ENCODE data around the gene UBE2D1.
A peak's percentile ranks its signal among the peaks of the same experiment; 100 is the strongest.

Gene UBE2D1

DNA sequence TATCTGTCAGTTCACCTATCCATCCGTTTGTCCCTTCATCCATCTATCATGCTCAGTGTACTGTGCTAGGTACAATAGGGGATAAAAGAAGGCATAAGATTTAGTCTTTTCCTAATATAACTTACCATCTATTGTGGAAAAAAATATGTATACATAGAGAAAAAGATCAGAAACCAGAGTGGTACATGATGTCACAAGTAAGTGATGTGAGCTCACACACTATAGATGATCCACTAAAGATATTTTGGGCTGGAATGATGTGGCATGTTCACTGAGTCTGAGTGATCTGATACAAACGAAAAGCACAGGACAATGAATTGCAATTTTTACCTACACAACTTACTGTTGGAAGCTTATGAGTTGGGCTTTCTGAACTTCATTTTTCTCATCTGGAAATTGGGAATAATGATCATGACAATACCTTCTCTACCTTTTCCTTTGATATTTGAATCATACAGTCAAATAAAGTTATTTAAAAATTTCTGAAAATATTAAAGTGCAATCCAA is 47.7 kb downstream of the UBE2D1 start:
- H3K9me3 Mint-ChIP-seq = no peaks in the 10 kb centered on the region
- H3K27ac Mint-ChIP-seq = no peak overlapping the region
- no peaks in the 10 kb centered on the region for H3K27me3 Mint-ChIP-seq
- DNase-seq = no peak
- H3K4me1 Mint-ChIP-seq = peaks cover 34% of the 10 kb centered on the region
- peaks cover 16% of the 10 kb centered on the region for H3K36me3 Mint-ChIP-seq (ENCODE audit: low read depth)
- H3K4me3 Mint-ChIP-seq = no peak overlapping the region
- no peak for ATAC-seq

DNA sequence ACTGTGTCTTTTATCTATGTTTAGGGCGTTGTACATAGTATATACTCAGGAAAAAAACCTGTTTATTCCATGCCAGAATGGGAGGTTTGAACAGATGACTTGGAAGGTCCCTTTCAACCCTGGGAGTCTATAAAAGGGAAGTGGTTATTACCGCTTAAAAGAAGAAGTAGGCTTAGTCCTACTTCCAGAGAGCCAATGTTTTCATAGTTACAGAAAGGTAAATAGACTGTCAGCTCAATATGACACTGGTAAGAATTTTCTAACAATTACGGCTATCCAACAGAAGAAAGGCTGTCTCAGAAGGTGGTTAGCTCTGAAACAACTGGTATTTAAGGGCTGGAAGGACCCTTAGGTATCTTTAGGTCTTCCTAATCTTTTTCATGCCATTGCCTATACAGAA is 49.3 kb downstream of the UBE2D1 start:
- no peak for DNase-seq
- H3K36me3 Mint-ChIP-seq (ENCODE audit: low read depth) = peaks cover 30% of the 10 kb centered on the region
- H3K9me3 Mint-ChIP-seq = no peaks in the 10 kb centered on the region
- no peaks in the 10 kb centered on the region for H3K27me3 Mint-ChIP-seq
- H3K27ac Mint-ChIP-seq = peak overlapping the region; percentile 22
- ATAC-seq = no peak
- H3K4me1 Mint-ChIP-seq = peaks cover 46% of the 10 kb centered on the region
- peak overlapping the region; percentile 100 for H3K4me3 Mint-ChIP-seq

DNA sequence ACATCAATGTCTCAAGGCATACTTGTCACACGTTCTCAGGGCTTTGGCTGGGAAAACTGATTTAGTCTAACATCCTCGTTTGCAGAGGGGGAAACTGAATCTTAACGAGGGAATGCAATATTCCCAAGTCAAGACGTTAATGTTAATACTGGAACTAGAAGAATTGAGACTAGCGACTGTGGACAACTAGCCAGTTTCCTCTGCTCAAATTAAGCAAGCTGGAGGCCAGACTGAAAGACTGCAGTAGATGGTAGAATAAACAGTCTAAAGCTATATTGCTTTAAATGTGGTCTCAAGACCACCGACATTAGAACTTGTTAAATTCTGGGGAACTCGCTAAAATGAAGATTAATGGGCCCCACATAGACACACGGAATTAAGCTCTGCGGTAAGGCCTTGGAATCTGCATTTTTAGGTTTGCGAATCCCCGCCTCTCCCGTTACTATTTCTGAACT is 49.8 kb downstream of the UBE2D1 start:
- Mint-ChIP-seq H3K27ac (peak overlapping the region; percentile 98), H3K27me3 (no peaks in the 10 kb centered on the region), H3K9me3 (no peaks in the 10 kb centered on the region), H3K36me3 (ENCODE audit: low read depth) (peaks cover 34% of the 10 kb centered on the region), H3K4me1 (peaks cover 51% of the 10 kb centered on the region), H3K4me3 (peak overlapping the region; percentile 100)
- ATAC-seq = no peak
- DNase-seq = no peak

DNA sequence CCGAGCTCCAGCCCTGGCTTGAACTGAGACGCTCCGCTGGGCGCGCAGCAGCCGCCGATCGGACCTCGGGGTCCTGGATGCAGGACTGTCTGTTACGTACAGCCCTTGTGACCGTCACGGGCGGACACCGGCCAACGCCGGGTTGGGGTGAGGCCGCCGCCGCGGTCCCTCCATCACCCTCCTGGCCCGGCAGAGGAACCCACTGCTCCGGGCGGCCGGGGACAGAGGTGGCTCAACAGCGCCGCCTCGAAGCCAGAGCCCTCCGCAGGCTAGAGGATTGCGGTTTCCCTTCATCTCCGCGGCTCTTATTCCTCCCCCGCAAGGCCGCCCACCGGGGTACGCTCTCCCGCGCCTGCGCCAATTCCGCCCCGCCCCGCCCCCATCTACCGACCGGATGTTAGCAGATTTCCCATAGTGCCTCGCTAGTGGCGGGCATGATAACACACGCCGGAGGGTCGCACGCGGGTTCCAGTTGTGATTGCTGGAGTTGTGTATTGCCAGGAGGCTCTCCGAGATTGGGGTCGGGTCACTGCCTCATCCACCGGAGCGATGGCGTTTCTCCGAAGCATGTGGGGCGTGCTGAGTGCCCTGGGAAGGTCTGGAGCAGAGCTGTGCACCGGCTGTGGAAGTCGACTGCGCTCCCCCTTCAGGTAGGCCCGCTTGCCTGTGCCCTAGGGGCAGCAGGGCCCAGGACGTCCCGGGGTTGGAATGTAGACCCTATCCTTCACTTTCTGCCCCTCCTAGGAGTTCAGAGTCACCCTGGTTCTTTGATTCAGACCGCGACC is 50.4 kb downstream of the UBE2D1 start, which contains the start of gene TFAM:
TFAM (plus strand) TSS at position 412 of the 785 bp plus-strand sequence; CDS start at position 550, 138 bp downstream.
- no peaks in the 10 kb centered on the region for H3K27me3 Mint-ChIP-seq

DNA sequence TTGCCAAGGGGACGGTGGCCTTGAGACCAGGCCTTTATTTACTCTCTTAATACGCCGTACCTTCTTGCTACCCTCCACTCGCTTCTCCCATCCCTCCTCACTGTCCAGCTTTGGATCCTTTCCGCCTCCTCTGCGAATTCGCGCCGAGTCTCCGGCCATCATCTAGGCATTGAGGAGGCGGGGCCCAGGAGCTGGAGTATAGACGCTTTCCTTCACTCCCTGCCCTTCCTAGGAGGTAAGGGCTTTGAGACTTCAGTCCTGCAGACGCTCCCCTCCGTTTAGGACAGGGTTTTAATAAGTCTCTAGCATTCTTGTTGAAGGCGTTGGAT is 50.9 kb downstream of the UBE2D1 start:
- peak; percentile 30 for DNase-seq
- H3K4me1 Mint-ChIP-seq = peaks cover 57% of the 10 kb centered on the region

More for the DNA sequence above, 50.4 kb downstream of the UBE2D1 start, which contains the start of gene TFAM:
- Mint-ChIP-seq H3K9me3 (no peaks in the 10 kb centered on the region), H3K27ac (peak within 1 kb of the TSS; percentile 98), H3K4me1 (peaks cover 56% of the 10 kb centered on the region), H3K4me3 (peak within 1 kb of the TSS; percentile 100), H3K36me3 (ENCODE audit: low read depth) (peaks cover 40% of the 10 kb centered on the region)
- peak; percentile 88 for ATAC-seq
- DNase-seq = peak; percentile 97

DNA sequence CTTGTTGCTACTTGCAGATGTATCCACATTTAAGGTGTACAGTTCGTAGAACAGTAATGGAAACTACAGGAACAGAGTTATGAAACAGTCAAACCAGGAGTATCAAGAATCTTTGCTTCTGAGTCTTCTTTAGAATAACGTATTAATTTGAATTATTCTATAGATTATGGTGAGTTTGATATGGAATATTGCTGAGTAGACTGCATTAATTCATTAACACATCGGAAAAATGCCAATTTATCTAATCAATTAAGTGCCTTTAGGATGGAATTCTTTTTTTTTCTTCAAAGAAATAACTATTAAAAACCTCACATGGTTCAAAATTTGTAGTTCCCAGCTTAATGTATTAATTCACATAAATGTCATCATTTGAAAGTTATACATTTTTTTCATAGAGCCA is 54.2 kb downstream of the UBE2D1 start:
- Mint-ChIP-seq H3K27me3 (no peaks in the 10 kb centered on the region), H3K27ac (no peak overlapping the region), H3K36me3 (ENCODE audit: low read depth) (peaks cover 55% of the 10 kb centered on the region), H3K4me1 (peaks cover 56% of the 10 kb centered on the region), H3K4me3 (no peak overlapping the region), H3K9me3 (no peaks in the 10 kb centered on the region)
- ATAC-seq (no peak), DNase-seq (no peak)

More for the DNA sequence above, 50.9 kb downstream of the UBE2D1 start:
- ATAC-seq = no peak
- Mint-ChIP-seq H3K4me3 (peak overlapping the region; percentile 100), H3K27me3 (no peaks in the 10 kb centered on the region), H3K27ac (peak overlapping the region; percentile 98), H3K36me3 (ENCODE audit: low read depth) (peaks cover 41% of the 10 kb centered on the region), H3K9me3 (no peaks in the 10 kb centered on the region)

DNA sequence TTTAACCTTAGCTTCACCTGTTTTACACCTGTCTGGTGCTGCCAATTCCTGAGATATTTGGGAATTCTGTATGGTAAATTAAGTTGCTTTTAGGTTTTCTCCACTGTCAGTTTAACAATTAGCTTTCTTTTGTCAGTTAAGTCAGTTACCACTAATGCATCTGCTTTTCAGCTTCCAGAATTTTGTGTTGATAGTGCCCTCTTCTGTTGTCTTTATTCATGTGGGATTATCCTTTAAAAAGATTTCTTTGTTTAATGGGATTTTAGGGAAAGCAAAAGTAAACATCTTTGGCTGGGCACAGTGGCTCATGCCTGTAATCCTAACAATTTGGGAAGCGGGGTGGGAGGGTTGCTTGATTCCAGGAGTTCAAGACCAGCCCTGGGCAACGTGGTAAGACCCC is 58.5 kb downstream of the UBE2D1 start:
- H3K27me3 Mint-ChIP-seq = no peaks in the 10 kb centered on the region
- no peak for DNase-seq
- H3K9me3 Mint-ChIP-seq = no peaks in the 10 kb centered on the region
- peaks cover 25% of the 10 kb centered on the region for H3K4me1 Mint-ChIP-seq
- H3K4me3 Mint-ChIP-seq = no peak overlapping the region
- H3K27ac Mint-ChIP-seq = no peak overlapping the region
- no peak for ATAC-seq
- peaks cover 64% of the 10 kb centered on the region for H3K36me3 Mint-ChIP-seq (ENCODE audit: low read depth)

DNA sequence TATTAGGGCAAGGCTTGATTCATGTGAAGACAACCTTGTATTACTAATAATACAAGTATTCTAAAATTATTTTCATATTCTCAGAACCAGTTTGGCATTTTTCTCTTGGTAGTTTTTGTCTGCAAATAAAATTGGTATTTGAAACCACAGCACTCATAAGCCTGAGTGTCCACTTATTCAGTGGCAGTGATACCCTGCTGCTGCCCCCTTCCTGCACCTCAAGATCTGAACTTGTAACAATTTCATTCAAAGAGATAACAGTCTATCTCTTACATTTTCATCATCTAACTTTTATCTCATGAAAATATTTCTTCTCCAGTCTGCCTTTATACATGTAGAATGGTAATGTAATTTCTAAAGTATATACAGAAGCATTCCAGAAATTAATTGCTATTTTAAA is 59.7 kb downstream of the UBE2D1 start:
- DNase-seq (no peak), ATAC-seq (no peak)
- Mint-ChIP-seq H3K36me3 (ENCODE audit: low read depth) (peaks cover 56% of the 10 kb centered on the region), H3K9me3 (no peaks in the 10 kb centered on the region), H3K27ac (no peak overlapping the region), H3K4me3 (no peak overlapping the region), H3K4me1 (peaks cover 15% of the 10 kb centered on the region), H3K27me3 (no peaks in the 10 kb centered on the region)

DNA sequence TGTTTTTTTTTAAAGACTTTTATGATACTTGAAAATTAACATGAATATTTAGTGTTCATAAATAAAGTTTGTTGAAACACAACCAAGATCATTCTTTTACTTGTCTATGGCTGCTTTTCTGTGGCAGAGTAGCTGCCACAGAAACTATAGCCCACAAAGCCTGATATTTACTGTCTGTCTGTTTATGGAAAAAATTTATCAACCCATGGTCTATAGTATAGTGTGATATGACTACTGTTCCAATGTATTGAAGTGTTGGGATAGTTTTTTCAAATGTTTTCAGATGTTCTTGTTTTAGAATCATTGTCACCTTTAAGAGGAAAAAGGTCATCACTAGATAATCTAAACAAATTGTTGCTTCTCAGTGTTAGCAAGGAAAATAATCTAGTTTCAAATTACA is 61.3 kb downstream of the UBE2D1 start:
- Mint-ChIP-seq H3K9me3 (no peaks in the 10 kb centered on the region), H3K27me3 (no peaks in the 10 kb centered on the region), H3K4me1 (peaks cover 8% of the 10 kb centered on the region), H3K4me3 (no peak overlapping the region), H3K27ac (no peak overlapping the region), H3K36me3 (ENCODE audit: low read depth) (peaks cover 53% of the 10 kb centered on the region)
- peak; percentile 57 for ATAC-seq
- DNase-seq = no peak

DNA sequence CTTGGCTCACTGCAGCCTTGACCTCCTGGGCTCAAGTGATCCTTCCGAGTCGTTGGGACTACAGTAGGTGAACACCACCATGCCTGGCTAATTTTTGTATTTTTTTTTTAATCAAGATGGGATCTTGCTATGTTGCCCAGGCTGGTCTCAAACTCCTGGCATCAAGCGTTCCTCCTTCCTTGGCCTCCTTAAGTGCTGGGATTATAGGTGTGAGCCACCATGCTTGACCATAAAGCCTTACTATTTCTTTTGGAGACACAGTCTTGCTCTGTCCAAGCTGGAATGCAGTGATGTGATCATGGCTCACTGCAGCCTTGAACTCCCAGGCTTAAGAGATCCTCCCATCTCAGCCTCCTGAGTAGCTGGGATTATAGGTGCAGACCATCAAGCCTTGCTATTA is 63.0 kb downstream of the UBE2D1 start:
- H3K4me3 Mint-ChIP-seq = no peak overlapping the region
- ATAC-seq (no peak), DNase-seq (no peak)
- H3K36me3 Mint-ChIP-seq (ENCODE audit: low read depth) = peaks cover 49% of the 10 kb centered on the region
- H3K27me3 Mint-ChIP-seq = no peaks in the 10 kb centered on the region
- no peaks in the 10 kb centered on the region for H3K9me3 Mint-ChIP-seq
- H3K27ac Mint-ChIP-seq = no peak overlapping the region
- H3K4me1 Mint-ChIP-seq = peaks cover 5% of the 10 kb centered on the region

DNA sequence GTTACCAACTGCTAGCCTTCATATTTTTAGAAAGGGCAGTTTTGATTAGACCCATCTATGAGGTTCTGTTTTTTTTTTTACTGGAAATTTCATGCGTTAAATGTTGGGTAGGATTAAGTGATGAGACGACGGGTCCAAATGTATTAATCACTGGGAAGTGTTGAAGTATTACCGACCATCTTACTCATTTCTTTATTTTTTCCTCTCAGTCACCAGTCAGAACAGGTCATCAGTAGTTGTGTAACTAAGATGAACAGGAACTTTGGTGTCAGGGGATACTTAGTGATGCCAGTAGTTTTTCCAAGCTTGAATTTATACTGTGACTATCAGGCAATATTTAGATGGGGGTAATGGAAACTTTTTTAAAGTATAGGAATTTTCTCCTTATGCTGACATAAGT is 64.6 kb downstream of the UBE2D1 start:
- H3K4me1 Mint-ChIP-seq = peaks cover 5% of the 10 kb centered on the region
- H3K4me3 Mint-ChIP-seq = no peak overlapping the region
- H3K36me3 Mint-ChIP-seq (ENCODE audit: low read depth) = peaks cover 40% of the 10 kb centered on the region
- no peaks in the 10 kb centered on the region for H3K9me3 Mint-ChIP-seq
- no peaks in the 10 kb centered on the region for H3K27me3 Mint-ChIP-seq
- no peak for ATAC-seq
- no peak for DNase-seq
- H3K27ac Mint-ChIP-seq = no peak overlapping the region

DNA sequence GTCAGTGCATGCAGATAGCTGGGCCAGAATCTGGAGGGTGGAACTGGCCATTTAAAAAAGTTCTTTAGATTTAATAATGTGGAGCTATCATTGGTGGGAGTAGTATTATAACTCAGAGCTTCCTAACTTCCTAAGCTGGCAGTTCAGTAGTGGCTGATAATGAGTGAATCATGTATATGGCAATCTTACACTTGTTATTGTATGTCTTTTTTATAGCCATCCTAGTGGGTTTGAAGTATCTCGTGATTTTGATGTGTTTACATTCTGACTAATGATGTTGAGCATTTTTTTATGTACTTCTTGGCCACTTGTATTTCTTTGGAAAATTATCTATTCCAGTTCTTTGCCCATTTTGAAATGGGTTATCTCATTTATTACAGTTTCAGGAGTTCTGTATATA is 65.8 kb downstream of the UBE2D1 start:
- Mint-ChIP-seq H3K4me3 (no peak overlapping the region), H3K27ac (no peak overlapping the region), H3K36me3 (ENCODE audit: low read depth) (peaks cover 31% of the 10 kb centered on the region), H3K9me3 (no peaks in the 10 kb centered on the region), H3K27me3 (no peaks in the 10 kb centered on the region), H3K4me1 (peaks cover 2% of the 10 kb centered on the region)
- DNase-seq (no peak), ATAC-seq (no peak)

DNA sequence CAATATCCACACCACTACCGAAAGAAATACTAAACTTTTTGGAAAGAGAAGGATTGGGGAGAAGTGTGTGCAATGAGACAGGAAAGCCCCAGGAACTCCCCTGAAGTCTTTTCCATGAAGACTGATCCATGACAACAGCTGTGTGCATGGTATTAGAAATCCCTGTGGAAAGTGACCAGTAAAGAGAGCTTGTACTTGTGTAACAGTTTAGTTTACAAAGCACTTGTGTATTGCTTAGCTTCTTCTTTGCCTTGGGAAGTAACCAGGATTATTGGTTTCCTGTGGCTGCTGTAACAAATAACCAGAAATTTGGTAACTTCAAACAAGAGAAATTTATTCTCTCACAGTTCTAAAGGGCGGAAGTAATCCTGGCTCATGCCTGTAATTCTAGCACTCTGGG is 69.2 kb downstream of the UBE2D1 start:
- ATAC-seq = no peak
- H3K9me3 Mint-ChIP-seq = no peaks in the 10 kb centered on the region

DNA sequence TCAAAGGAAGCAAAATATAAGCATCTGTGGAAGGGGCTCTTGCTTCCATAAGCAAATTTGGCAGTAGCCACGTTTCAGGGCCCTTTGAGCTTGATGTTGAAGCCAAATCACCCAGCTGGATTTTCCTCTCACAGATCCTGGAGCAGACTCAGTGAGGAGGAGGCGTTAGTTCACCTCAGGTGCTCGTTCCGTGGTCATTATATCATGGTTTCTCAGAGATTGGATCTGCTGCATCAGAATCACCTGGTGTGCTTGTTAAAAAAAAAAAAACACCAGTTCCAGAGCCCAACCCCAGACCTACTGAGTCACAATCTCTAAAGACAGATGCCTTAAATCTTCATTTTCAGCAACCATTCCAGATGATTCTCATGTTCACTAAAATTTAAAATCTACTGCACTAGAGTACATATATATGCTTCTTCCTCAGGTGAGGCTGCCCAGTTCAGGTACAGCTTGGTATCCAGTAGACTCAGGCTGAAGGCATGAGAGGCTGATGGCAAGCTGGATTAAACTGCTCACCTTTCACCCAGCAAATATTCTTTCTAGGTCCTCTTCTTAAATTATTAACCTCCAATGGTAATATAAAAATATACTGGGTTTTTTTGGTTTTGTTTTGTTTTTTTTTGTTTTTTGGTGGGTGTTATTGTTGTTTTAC is 75.3 kb downstream of the UBE2D1 start:
- Mint-ChIP-seq H3K36me3 (ENCODE audit: low read depth) (no peaks in the 10 kb centered on the region), H3K27me3 (peaks cover 4% of the 10 kb centered on the region), H3K4me3 (no peak overlapping the region), H3K27ac (no peak overlapping the region), H3K9me3 (no peaks in the 10 kb centered on the region), H3K4me1 (no peaks in the 10 kb centered on the region)
- DNase-seq = no peak
- no peak for ATAC-seq

More for the DNA sequence above, 69.2 kb downstream of the UBE2D1 start:
- Mint-ChIP-seq H3K36me3 (ENCODE audit: low read depth) (peaks cover 11% of the 10 kb centered on the region), H3K27ac (no peak overlapping the region), H3K4me1 (no peaks in the 10 kb centered on the region), H3K27me3 (no peaks in the 10 kb centered on the region), H3K4me3 (no peak overlapping the region)
- DNase-seq = no peak

DNA sequence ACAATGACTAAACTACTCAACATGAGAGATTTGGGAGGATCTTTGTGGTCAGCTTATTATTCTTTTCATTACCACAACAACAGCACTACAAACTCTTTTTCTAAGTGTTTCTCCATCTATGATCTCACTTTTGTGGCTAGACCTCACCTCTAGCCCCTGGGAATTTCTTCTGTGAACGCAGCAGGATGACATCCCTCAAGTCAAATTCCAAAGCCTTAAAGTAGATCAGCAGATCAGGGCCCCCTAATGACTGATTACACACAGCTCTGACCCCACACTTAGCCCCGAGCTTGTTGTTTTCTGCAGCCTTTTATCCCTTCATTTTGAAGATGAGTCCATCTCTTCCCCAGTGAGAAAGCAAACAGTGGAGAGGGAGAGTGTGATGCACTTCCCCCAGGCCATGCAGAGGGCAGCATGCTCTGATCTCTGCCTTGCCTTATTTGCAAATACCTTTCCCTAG is 77.7 kb downstream of the UBE2D1 start:
- H3K36me3 Mint-ChIP-seq (ENCODE audit: low read depth) = no peaks in the 10 kb centered on the region
- no peak overlapping the region for H3K27ac Mint-ChIP-seq
- ATAC-seq (no peak), DNase-seq (no peak)
- H3K4me1 Mint-ChIP-seq = no peaks in the 10 kb centered on the region
- no peaks in the 10 kb centered on the region for H3K9me3 Mint-ChIP-seq
- peaks cover 4% of the 10 kb centered on the region for H3K27me3 Mint-ChIP-seq
- H3K4me3 Mint-ChIP-seq = no peak overlapping the region
